ENCODE results near the gene NDUFB2. TPM values are rescaled to one million over a fixed set of nuclear protein-coding genes. Genes with fewer than 3 reads are reported as not detected.

The NDUFB2 gene
- total RNA-seq, 1 experiment from 2014 or later, result 296 TPM

- H3K4me2 ChIP-seq (ENCODE audit: low read length), result no peak overlapping the region
- peaks cover 9% of the 10 kb centered on the region for H3K4me1 ChIP-seq (ENCODE audit: insufficient read depth, low read length)
- H3K9me3 ChIP-seq (ENCODE audit: low read length), result no peaks in the 10 kb centered on the region
- no peaks in the 10 kb centered on the region for H3F3A ChIP-seq (ENCODE audit: low read length, unreplicated experiment)
- no peaks in the 10 kb centered on the region for H3K27me3 ChIP-seq (ENCODE audit: low read length)
- no peak overlapping the region for H3K4me3 ChIP-seq (ENCODE audit: low read length)
- TF ChIP-seq EZH2 (IDR thresholded peaks at IDR 0.05; ENCODE audit: low read length, unreplicated experiment) (no peak), CTCF (conservative IDR thresholded peaks at IDR 0.05; ENCODE audit: low read depth, low read length) (no peak), EZH2phosphoT487 (IDR thresholded peaks at IDR 0.05; ENCODE audit: borderline replicate concordance, low read length) (no peak)
- H3K27ac ChIP-seq (ENCODE audit: low read length), result no peak overlapping the region
- DNase-seq (no peak), ATAC-seq (no peak)
- no peaks in the 10 kb centered on the region for H4K20me1 ChIP-seq (ENCODE audit: low read length)
- H3K36me3 ChIP-seq (ENCODE audit: low read depth, low read length), result no peaks in the 10 kb centered on the region
- BruUV-seq (replicated peaks), result no TSS peak
- no peak overlapping the region for H3K9ac ChIP-seq (ENCODE audit: low read length)
- no peaks in the 10 kb centered on the region for H3K9me2 ChIP-seq (replicated peaks; ENCODE audit: low read length)
- ChIA-PET CTCF (no interaction called here), POLR2A (ENCODE audit: unreplicated experiment) (no interaction called here)
- intact Hi-C loops (cut with micrococcal nuclease), result no loop called here
- H3K79me2 ChIP-seq (ENCODE audit: low read length), result no peaks in the 10 kb centered on the region
- H2AFZ ChIP-seq (ENCODE audit: low read length), result no peak overlapping the region
Measured at GRCh38 chr7:140723006-140723405, 26.5 kb downstream of the NDUFB2 start.

- H3F3A ChIP-seq (ENCODE audit: low read length, unreplicated experiment), result no peaks in the 10 kb centered on the region
- CTCF ChIA-PET, result no interaction called here
- no peaks in the 10 kb centered on the region for H3K9me3 ChIP-seq (ENCODE audit: low read length)
- peaks cover 9% of the 10 kb centered on the region for H3K4me1 ChIP-seq (ENCODE audit: insufficient read depth, low read length)
- H3K4me2 ChIP-seq (ENCODE audit: low read length), result no peak overlapping the region
- no peak overlapping the region for H2AFZ ChIP-seq (ENCODE audit: low read length)
- TF ChIP-seq CTCF (conservative IDR thresholded peaks at IDR 0.05; ENCODE audit: low read depth, low read length), result no peak
- TF ChIP-seq EZH2phosphoT487 (IDR thresholded peaks at IDR 0.05; ENCODE audit: borderline replicate concordance, low read length), result no peak
- TF ChIP-seq EZH2 (IDR thresholded peaks at IDR 0.05; ENCODE audit: low read length, unreplicated experiment), result no peak
- DNase-seq (no peak), ATAC-seq (no peak)
- no peaks in the 10 kb centered on the region for H4K20me1 ChIP-seq (ENCODE audit: low read length)
- no peaks in the 10 kb centered on the region for H3K79me2 ChIP-seq (ENCODE audit: low read length)
- BruUV-seq (replicated peaks), result no TSS peak
- POLR2A ChIA-PET (ENCODE audit: unreplicated experiment), result no interaction called here
- intact Hi-C loops (cut with micrococcal nuclease), result no loop called here
- H3K9me2 ChIP-seq (replicated peaks; ENCODE audit: low read length), result no peaks in the 10 kb centered on the region
- no peaks in the 10 kb centered on the region for H3K36me3 ChIP-seq (ENCODE audit: low read depth, low read length)
- no peak overlapping the region for H3K27ac ChIP-seq (ENCODE audit: low read length)
- H3K4me3 ChIP-seq (ENCODE audit: low read length), result no peak overlapping the region
- no peak overlapping the region for H3K9ac ChIP-seq (ENCODE audit: low read length)
- H3K27me3 ChIP-seq (ENCODE audit: low read length), result no peaks in the 10 kb centered on the region
Measured at GRCh38 chr7:140723574-140723973, 27.1 kb downstream of the NDUFB2 start.

GRCh38 chr7:140724706-140725105, 28.2 kb downstream of the NDUFB2 start:
- H3K27me3 ChIP-seq (ENCODE audit: low read length), result no peaks in the 10 kb centered on the region
- TF ChIP-seq EZH2 (IDR thresholded peaks at IDR 0.05; ENCODE audit: low read length, unreplicated experiment) (no peak), EZH2phosphoT487 (IDR thresholded peaks at IDR 0.05; ENCODE audit: borderline replicate concordance, low read length) (no peak), CTCF (conservative IDR thresholded peaks at IDR 0.05; ENCODE audit: low read depth, low read length) (no peak)

More at GRCh38 chr7:140724706-140725105, 28.2 kb downstream of the NDUFB2 start:
- no peaks in the 10 kb centered on the region for H3K79me2 ChIP-seq (ENCODE audit: low read length)
- no peak overlapping the region for H3K27ac ChIP-seq (ENCODE audit: low read length)
- no peaks in the 10 kb centered on the region for H3K9me3 ChIP-seq (ENCODE audit: low read length)
- CTCF ChIA-PET, result no interaction called here
- H3K4me2 ChIP-seq (ENCODE audit: low read length), result no peak overlapping the region
- no peaks in the 10 kb centered on the region for H3F3A ChIP-seq (ENCODE audit: low read length, unreplicated experiment)
- BruUV-seq (replicated peaks), result no TSS peak
- H3K9ac ChIP-seq (ENCODE audit: low read length), result no peak overlapping the region
- ATAC-seq, result no peak
- H4K20me1 ChIP-seq (ENCODE audit: low read length), result no peaks in the 10 kb centered on the region
- no peaks in the 10 kb centered on the region for H3K9me2 ChIP-seq (replicated peaks; ENCODE audit: low read length)
- H3K4me3 ChIP-seq (ENCODE audit: low read length), result no peak overlapping the region
- no peaks in the 10 kb centered on the region for H3K36me3 ChIP-seq (ENCODE audit: low read depth, low read length)
- intact Hi-C loops (cut with micrococcal nuclease), result loop anchor here (5.0 kb wide), 1 partner anchor 273 kb away; no protein-coding TSS in a partner anchor
- no peak for DNase-seq
- no peak overlapping the region for H2AFZ ChIP-seq (ENCODE audit: low read length)
- POLR2A ChIA-PET (ENCODE audit: unreplicated experiment), result no interaction called here
- peaks cover 4% of the 10 kb centered on the region for H3K4me1 ChIP-seq (ENCODE audit: insufficient read depth, low read length)
